HepG2 (cell line): Measurements from ENCODE around the gene GPX5. TPM values are rescaled to one million over a fixed set of nuclear protein-coding genes. Genes with fewer than 3 reads are reported as not detected.

Experiments used
- CEBPG ChIP-seq: IDR thresholded peaks from 2 replicates; pipeline ENCODE4 v1.6.1; 2016
- CENPT ChIP-seq: sonication (generic); formaldehyde crosslinking; IDR thresholded peaks from 2 replicates; pipeline ENCODE4 v1.8.0; 2022; ENCODE audit warnings: low read depth, mild to moderate bottlenecking, moderate library complexity, missing genetic modification reagents
- HNRNPLL ChIP-seq: fragments of 200-400 bp; formaldehyde crosslinking; IDR thresholded peaks from 2 replicates; pipeline ENCODE4 v1.6.1; 2017; ENCODE audit warnings: mild to moderate bottlenecking, low read depth, low read length; ENCODE audit not compliant: poor library complexity, severe bottlenecking
- REXO4 ChIP-seq: sonication (generic); formaldehyde crosslinking; IDR thresholded peaks from 2 replicates; pipeline ENCODE4 v1.8.0; 2022; ENCODE audit warnings: missing genetic modification reagents, mild to moderate bottlenecking, borderline replicate concordance
- SOX5 ChIP-seq: IDR thresholded peaks from 2 replicates; pipeline ENCODE4 v1.6.1; 2016; ENCODE audit warnings: borderline replicate concordance
- ZBTB7A ChIP-seq: sonication (generic); formaldehyde crosslinking; IDR thresholded peaks from 2 replicates; pipeline ENCODE4 v1.8.0; 2022; ENCODE audit warnings: mild to moderate bottlenecking, missing genetic modification reagents
- ZNF234 ChIP-seq: sonication (generic); formaldehyde crosslinking; conservative IDR thresholded peaks from 2 replicates; pipeline ENCODE4 v1.5.1; 2020; ENCODE audit warnings: mild to moderate bottlenecking, missing genetic modification reagents
- ZNF263 ChIP-seq: sonication (generic); formaldehyde crosslinking; IDR thresholded peaks from 2 replicates; pipeline ENCODE4 v1.4.0; 2020; ENCODE audit warnings: missing genetic modification reagents
- ZNF296 ChIP-seq: sonication (generic); formaldehyde crosslinking; conservative IDR thresholded peaks from 2 replicates; pipeline ENCODE4 v1.5.0; 2020; ENCODE audit warnings: mild to moderate bottlenecking, missing genetic modification reagents
- ZNF354B ChIP-seq: sonication (generic); formaldehyde crosslinking; IDR thresholded peaks from 2 replicates; pipeline ENCODE4 v1.8.0; 2022; ENCODE audit warnings: mild to moderate bottlenecking, missing genetic modification reagents
- polyA plus RNA-seq, 8 experiments: library from polyadenylated mRNA; depleted of rRNA in 3 of 8; stranded (reverse) in 7 of 8; unstranded in 1 of 8; fragments of >200 nt; fragmentation: Illumina TruSeq in 4 of 8; extraction: Trizol in 4 of 8; gene quantifications; 2 replicates each; pipeline versions ENCODE4 v1.2.1 to v1.2.3, GENCODE V29; 2011 to 2016; ENCODE audit warnings: low read depth in 4 of 8, missing spikeins in 1 of 8, mixed read lengths in 1 of 8; ENCODE audit not compliant: insufficient read depth in 1 of 8
- total RNA-seq, 5 experiments: library from RNA; depleted of rRNA; stranded (reverse); fragments of >200 nt; fragmentation: Illumina TruSeq; extraction: Trizol; gene quantifications; 2 replicates each; pipeline ENCODE4 v1.2.3, GENCODE V29; 2016; ENCODE audit warnings: low read depth in 1 of 5
- TF ChIP-seq, protein P1 (sequence below): sonication (generic); formaldehyde crosslinking; IDR thresholded peaks from 2 replicates; pipeline ENCODE4 v1.5.1; 2020; ENCODE audit warnings: mild to moderate bottlenecking, missing genetic modification reagents, moderate library complexity
- TF ChIP-seq, protein P2 (sequence below): sonication (generic); formaldehyde crosslinking; IDR thresholded peaks from 2 replicates; pipeline ENCODE4 v1.4.0; 2020; ENCODE audit warnings: mild to moderate bottlenecking, missing genetic modification reagents
- TF ChIP-seq, protein P3 (sequence below): sonication (generic); formaldehyde crosslinking; IDR thresholded peaks from 2 replicates; pipeline ENCODE4 v1.4.0; 2020; ENCODE audit warnings: missing genetic modification reagents
- TF ChIP-seq, protein P4 (sequence below): IDR thresholded peaks from 2 replicates; pipeline ENCODE4 v1.6.1; 2016; ENCODE audit warnings: missing biosample characterization, missing genetic modification reagents, low read depth
- TF ChIP-seq, protein P5 (sequence below): sonication (generic); formaldehyde crosslinking; IDR thresholded peaks from 2 replicates; pipeline ENCODE4 v1.4.0; 2020; ENCODE audit warnings: missing genetic modification reagents, borderline replicate concordance

Gene GPX5
- total and polyA plus RNA-seq, 2 of the 13 experiments (the other 11 are each of a cell fraction or from before 2014, with no cell fraction given) = not detected

DNA sequence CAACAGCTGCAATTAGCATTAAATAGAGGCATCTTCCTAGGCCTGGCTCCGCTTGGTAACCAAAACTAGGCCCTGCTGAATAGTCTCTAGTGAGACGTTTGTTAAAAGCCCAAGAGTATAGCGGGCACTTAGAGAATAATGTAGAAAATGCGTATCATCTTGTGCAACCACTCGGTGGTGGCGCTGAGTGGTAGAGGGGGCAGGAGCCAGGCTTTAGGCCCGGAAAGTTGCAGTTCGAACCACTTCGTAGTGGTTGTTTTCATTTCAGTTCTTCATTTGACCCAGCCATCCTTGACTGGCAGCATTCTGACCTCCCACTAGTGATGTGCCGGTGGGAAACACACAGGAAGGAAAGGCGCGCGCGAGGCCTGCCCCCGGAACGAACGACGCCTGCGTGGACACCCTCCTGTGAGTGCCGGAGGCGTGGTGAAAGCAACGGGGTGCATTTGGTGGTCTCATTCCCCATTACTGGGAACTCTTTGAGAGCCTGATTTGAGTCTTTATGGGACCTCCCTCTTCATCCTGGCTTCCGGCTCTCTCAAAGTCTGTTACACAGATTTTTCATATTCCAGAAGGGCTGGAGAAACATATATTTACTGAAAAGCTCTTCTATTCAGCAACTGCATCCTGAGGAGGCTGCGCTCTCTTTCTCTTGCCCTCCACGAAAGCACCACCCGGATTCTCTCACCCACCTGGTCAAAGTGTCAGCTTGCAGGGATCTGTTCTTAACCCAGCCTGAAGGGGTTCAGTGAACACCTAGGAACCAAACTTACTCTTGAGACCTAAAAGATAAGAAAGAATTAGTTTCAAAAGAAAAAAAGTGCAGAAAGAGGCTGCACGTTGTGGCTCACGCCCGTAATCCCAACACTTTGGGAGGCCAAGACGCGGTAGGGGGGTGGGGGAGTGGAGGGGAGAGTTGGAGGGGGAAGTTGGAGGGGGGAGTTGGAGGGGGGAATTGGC is 18.2 kb downstream of the GPX5 start (continued):
- TF ChIP-seq, protein P1, sequence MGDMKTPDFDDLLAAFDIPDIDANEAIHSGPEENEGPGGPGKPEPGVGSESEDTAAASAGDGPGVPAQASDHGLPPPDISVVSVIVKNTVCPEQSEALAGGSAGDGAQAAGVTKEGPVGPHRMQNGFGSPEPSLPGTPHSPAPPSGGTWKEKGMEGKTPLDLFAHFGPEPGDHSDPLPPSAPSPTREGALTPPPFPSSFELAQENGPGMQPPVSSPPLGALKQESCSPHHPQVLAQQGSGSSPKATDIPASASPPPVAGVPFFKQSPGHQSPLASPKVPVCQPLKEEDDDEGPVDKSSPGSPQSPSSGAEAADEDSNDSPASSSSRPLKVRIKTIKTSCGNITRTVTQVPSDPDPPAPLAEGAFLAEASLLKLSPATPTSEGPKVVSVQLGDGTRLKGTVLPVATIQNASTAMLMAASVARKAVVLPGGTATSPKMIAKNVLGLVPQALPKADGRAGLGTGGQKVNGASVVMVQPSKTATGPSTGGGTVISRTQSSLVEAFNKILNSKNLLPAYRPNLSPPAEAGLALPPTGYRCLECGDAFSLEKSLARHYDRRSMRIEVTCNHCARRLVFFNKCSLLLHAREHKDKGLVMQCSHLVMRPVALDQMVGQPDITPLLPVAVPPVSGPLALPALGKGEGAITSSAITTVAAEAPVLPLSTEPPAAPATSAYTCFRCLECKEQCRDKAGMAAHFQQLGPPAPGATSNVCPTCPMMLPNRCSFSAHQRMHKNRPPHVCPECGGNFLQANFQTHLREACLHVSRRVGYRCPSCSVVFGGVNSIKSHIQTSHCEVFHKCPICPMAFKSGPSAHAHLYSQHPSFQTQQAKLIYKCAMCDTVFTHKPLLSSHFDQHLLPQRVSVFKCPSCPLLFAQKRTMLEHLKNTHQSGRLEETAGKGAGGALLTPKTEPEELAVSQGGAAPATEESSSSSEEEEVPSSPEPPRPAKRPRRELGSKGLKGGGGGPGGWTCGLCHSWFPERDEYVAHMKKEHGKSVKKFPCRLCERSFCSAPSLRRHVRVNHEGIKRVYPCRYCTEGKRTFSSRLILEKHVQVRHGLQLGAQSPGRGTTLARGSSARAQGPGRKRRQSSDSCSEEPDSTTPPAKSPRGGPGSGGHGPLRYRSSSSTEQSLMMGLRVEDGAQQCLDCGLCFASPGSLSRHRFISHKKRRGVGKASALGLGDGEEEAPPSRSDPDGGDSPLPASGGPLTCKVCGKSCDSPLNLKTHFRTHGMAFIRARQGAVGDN (CRISPR knock-in tag) = peak; percentile 39; the same call in 1 of the 2 replicates
- TF ChIP-seq REXO4 (CRISPR knock-in tag) = no peak
- no peak for TF ChIP-seq SOX5 (CRISPR knock-in tag)
- TF ChIP-seq, protein P2, sequence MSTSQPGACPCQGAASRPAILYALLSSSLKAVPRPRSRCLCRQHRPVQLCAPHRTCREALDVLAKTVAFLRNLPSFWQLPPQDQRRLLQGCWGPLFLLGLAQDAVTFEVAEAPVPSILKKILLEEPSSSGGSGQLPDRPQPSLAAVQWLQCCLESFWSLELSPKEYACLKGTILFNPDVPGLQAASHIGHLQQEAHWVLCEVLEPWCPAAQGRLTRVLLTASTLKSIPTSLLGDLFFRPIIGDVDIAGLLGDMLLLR (CRISPR knock-in tag) = no peak
- TF ChIP-seq ZNF296 (CRISPR knock-in tag) = no peak
- TF ChIP-seq ZNF263 (CRISPR knock-in tag) = no peak
- TF ChIP-seq, protein P3, sequence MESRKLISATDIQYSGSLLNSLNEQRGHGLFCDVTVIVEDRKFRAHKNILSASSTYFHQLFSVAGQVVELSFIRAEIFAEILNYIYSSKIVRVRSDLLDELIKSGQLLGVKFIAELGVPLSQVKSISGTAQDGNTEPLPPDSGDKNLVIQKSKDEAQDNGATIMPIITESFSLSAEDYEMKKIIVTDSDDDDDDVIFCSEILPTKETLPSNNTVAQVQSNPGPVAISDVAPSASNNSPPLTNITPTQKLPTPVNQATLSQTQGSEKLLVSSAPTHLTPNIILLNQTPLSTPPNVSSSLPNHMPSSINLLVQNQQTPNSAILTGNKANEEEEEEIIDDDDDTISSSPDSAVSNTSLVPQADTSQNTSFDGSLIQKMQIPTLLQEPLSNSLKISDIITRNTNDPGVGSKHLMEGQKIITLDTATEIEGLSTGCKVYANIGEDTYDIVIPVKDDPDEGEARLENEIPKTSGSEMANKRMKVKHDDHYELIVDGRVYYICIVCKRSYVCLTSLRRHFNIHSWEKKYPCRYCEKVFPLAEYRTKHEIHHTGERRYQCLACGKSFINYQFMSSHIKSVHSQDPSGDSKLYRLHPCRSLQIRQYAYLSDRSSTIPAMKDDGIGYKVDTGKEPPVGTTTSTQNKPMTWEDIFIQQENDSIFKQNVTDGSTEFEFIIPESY = 0 out of 2 replicates have a peak, but pooled peaks have one; percentile 14
- TF ChIP-seq CENPT (CRISPR knock-in tag) = no peak
- TF ChIP-seq, protein P4, sequence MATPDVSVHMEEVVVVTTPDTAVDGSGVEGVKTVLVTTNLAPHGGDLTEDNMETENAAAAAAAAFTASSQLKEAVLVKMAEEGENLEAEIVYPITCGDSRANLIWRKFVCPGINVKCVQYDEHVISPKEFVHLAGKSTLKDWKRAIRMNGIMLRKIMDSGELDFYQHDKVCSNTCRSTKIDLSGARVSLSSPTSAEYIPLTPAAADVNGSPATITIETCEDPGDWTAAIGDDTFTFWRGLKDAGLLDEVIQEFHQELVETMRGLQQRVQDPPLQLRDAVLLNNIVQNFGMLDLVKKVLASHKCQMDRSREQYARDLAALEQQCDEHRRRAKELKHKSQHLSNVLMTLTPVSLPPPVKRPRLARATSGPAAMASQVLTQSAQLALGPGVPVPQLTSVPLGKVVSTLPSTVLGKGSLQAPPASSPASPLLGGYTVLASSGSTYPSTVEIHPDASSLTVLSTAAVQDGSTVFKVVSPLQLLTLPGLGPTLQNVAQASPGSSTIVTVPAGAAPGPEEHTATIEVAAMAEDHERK = 0 out of 2 replicates have a peak, but pooled peaks have one; percentile 10
- no peak for TF ChIP-seq ZNF354B (CRISPR knock-in tag)
- TF ChIP-seq, protein P5, sequence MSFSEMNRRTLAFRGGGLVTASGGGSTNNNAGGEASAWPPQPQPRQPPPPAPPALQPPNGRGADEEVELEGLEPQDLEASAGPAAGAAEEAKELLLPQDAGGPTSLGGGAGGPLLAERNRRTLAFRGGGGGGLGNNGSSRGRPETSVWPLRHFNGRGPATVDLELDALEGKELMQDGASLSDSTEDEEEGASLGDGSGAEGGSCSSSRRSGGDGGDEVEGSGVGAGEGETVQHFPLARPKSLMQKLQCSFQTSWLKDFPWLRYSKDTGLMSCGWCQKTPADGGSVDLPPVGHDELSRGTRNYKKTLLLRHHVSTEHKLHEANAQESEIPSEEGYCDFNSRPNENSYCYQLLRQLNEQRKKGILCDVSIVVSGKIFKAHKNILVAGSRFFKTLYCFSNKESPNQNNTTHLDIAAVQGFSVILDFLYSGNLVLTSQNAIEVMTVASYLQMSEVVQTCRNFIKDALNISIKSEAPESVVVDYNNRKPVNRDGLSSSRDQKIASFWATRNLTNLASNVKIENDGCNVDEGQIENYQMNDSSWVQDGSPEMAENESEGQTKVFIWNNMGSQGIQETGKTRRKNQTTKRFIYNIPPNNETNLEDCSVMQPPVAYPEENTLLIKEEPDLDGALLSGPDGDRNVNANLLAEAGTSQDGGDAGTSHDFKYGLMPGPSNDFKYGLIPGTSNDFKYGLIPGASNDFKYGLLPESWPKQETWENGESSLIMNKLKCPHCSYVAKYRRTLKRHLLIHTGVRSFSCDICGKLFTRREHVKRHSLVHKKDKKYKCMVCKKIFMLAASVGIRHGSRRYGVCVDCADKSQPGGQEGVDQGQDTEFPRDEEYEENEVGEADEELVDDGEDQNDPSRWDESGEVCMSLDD (CRISPR knock-in tag) = no peak
- TF ChIP-seq CEBPG (CRISPR knock-in tag) = no peak
- no peak for TF ChIP-seq ZNF234
- TF ChIP-seq ZBTB7A (CRISPR knock-in tag) = no peak
- peak; percentile 25 for TF ChIP-seq HNRNPLL
